Neural cell (in vitro differentiated cells): ENCODE results near the gene PTPRZ1. TPM values are rescaled to one million over a fixed set of nuclear protein-coding genes. Genes with fewer than 3 reads are reported as not detected.

Experiments used
- H2AFZ ChIP-seq: fragments of 200-600, 300-800 bp; sonication (generic), shearing (Covaris generic); 2 replicates; pipeline ENCODE4 v1.6.0; 2014; ENCODE audit warnings: low read depth, mild to moderate bottlenecking, antibody characterized with exemption, low read length, moderate library complexity
- H3F3A ChIP-seq: fragments of 200-600 bp; shearing (Covaris generic); 2 replicates; pipeline ENCODE4 v1.6.1; 2016; ENCODE audit warnings: mild to moderate bottlenecking, moderate library complexity, mixed read lengths, antibody characterized with exemption, low read length; ENCODE audit not compliant: insufficient read depth, poor library complexity, severe bottlenecking
- H3K27ac ChIP-seq: fragments of 200-600, 300-800 bp; sonication (generic), shearing (Covaris generic); 2 replicates; pipeline ENCODE4 v1.5.1; 2014; ENCODE audit warnings: mild to moderate bottlenecking, low read length, moderate library complexity
- H3K27me3 ChIP-seq: fragments of 300-800, 200-600 bp; sonication (generic), shearing (Covaris generic); 2 replicates; pipeline ENCODE4 v1.6.0; 2014; ENCODE audit warnings: mild to moderate bottlenecking, low read depth, low read length, moderate library complexity; ENCODE audit not compliant: insufficient read depth
- H3K36me3 ChIP-seq: fragments of 300-800, 200-600 bp; sonication (generic), shearing (Covaris generic); 2 replicates; pipeline ENCODE4 v1.5.1; 2014; ENCODE audit warnings: mild to moderate bottlenecking, antibody characterized with exemption, low read length, moderate library complexity; ENCODE audit not compliant: insufficient read depth
- H3K4me2 ChIP-seq: fragments of 300-800, 200-600 bp; sonication (generic), shearing (Covaris generic); 2 replicates; pipeline ENCODE4 v1.6.0; 2014; ENCODE audit warnings: mild to moderate bottlenecking, low read length
- H3K4me3 ChIP-seq: fragments of 300-800, 200-600 bp; sonication (generic), shearing (Covaris generic); 2 replicates; pipeline ENCODE4 v1.5.1; 2014; ENCODE audit warnings: mild to moderate bottlenecking, low read length, moderate library complexity
- H3K79me2 ChIP-seq: fragments of 200-600 bp; shearing (Covaris generic); replicated peaks from 2 replicates; pipeline ENCODE4 v1.6.0; 2014; ENCODE audit warnings: mild to moderate bottlenecking, low read length, moderate library complexity; ENCODE audit not compliant: insufficient read depth
- H3K9ac ChIP-seq: fragments of 300-800, 200-600 bp; sonication (generic), shearing (Covaris generic); 2 replicates; pipeline ENCODE4 v1.6.1; 2016; ENCODE audit warnings: mild to moderate bottlenecking, low read length, mixed read lengths
- H3K9me2 ChIP-seq: fragments of 200-600 bp; shearing (Covaris generic); 2 replicates; pipeline ENCODE4 v1.6.1; 2016; ENCODE audit warnings: mild to moderate bottlenecking, low read length, mixed read lengths; ENCODE audit not compliant: insufficient read depth
- H3K9me3 ChIP-seq: fragments of 200-600, 300-800 bp; sonication (generic), shearing (Covaris generic); 2 replicates; pipeline ENCODE4 v1.6.1; 2016; ENCODE audit warnings: mild to moderate bottlenecking, mixed run types, low read length, moderate library complexity, mixed read lengths
- H4K20me1 ChIP-seq: fragments of 200-600 bp; shearing (Covaris generic); 2 replicates; pipeline ENCODE4 v1.6.1; 2016; ENCODE audit warnings: mild to moderate bottlenecking, mixed run types; ENCODE audit not compliant: insufficient read depth
- EP300 ChIP-seq: fragments of 450-650 bp; conservative IDR thresholded peaks from 2 replicates; pipeline ENCODE4 v1.6.1; 2014; ENCODE audit warnings: antibody characterized with exemption, mild to moderate bottlenecking, moderate library complexity; ENCODE audit not compliant: poor library complexity, severe bottlenecking
- EZH2 ChIP-seq: fragments of 200-600, 300-800 bp; shearing (Covaris generic), sonication (generic); IDR thresholded peaks from 2 replicates; pipeline ENCODE4 v1.6.1; 2014; ENCODE audit warnings: antibody characterized with exemption, low read length, borderline replicate concordance, mild to moderate bottlenecking; ENCODE audit not compliant: insufficient read depth, poor library complexity, severe bottlenecking
- MXI1 ChIP-seq: fragments of 450-650 bp; conservative IDR thresholded peaks from 2 replicates; pipeline ENCODE4 v1.6.1; 2014; ENCODE audit warnings: antibody characterized with exemption, mild to moderate bottlenecking; ENCODE audit not compliant: poor library complexity, severe bottlenecking
- POLR2AphosphoS5 ChIP-seq: IDR thresholded peaks from 2 replicates; pipeline ENCODE4 v1.6.1; 2012
- RAD21 ChIP-seq: fragments of 450-650 bp; conservative IDR thresholded peaks from 2 replicates; pipeline ENCODE4 v1.6.1; 2014; ENCODE audit warnings: antibody characterized with exemption, mild to moderate bottlenecking, moderate library complexity
- SMC3 ChIP-seq: fragments of 450-650 bp; conservative IDR thresholded peaks from 2 replicates; pipeline ENCODE4 v1.6.1; 2014; ENCODE audit warnings: antibody characterized with exemption, mild to moderate bottlenecking, moderate library complexity; ENCODE audit not compliant: poor library complexity
- TAF1 ChIP-seq: IDR thresholded peaks from 2 replicates; pipeline ENCODE4 v1.6.1; 2012; ENCODE audit warnings: low read depth
- polyA plus RNA-seq: library from polyadenylated mRNA; depleted of rRNA; stranded (reverse); fragments of >200 nt; gene quantifications from 2 replicates; pipeline ENCODE4 v1.2.3, GENCODE V29; 2014
- TF ChIP-seq, protein P1 (sequence below): fragments of 450-650 bp; IDR thresholded peaks from 2 replicates; pipeline ENCODE4 v1.5.1; 2014; ENCODE audit warnings: antibody characterized with exemption, mild to moderate bottlenecking, moderate library complexity; ENCODE audit not compliant: poor library complexity, severe bottlenecking
- TF ChIP-seq, protein P2 (sequence below): IDR thresholded peaks from 2 replicates; pipeline ENCODE4 v1.6.1; 2012; ENCODE audit warnings: borderline replicate concordance

The PTPRZ1 gene
- polyA plus RNA-seq, 1 donor from 2014 or later = 11.8 TPM

- Histone ChIP-seq H3K4me2 (no peak overlapping the region), H4K20me1 (no peaks in the 10 kb centered on the region), H3K79me2 (no peaks in the 10 kb centered on the region), H3K4me3 (no peak overlapping the region), H3K27me3 (no peaks in the 10 kb centered on the region), H3K36me3 (no peaks in the 10 kb centered on the region), H3K9ac (no peak overlapping the region), H3K9me2 (no peaks in the 10 kb centered on the region), H3K27ac (no peak overlapping the region), H2AFZ (no peak overlapping the region), H3F3A (no peaks in the 10 kb centered on the region), H3K9me3 (no peaks in the 10 kb centered on the region)
- TF ChIP-seq EP300 (no peak), POLR2AphosphoS5 (no peak), MXI1 (no peak), SMC3 (peak; percentile 71), TAF1 (no peak), RAD21 (peak; percentile 60), EZH2 (no peak)
- TF ChIP-seq, protein P1, sequence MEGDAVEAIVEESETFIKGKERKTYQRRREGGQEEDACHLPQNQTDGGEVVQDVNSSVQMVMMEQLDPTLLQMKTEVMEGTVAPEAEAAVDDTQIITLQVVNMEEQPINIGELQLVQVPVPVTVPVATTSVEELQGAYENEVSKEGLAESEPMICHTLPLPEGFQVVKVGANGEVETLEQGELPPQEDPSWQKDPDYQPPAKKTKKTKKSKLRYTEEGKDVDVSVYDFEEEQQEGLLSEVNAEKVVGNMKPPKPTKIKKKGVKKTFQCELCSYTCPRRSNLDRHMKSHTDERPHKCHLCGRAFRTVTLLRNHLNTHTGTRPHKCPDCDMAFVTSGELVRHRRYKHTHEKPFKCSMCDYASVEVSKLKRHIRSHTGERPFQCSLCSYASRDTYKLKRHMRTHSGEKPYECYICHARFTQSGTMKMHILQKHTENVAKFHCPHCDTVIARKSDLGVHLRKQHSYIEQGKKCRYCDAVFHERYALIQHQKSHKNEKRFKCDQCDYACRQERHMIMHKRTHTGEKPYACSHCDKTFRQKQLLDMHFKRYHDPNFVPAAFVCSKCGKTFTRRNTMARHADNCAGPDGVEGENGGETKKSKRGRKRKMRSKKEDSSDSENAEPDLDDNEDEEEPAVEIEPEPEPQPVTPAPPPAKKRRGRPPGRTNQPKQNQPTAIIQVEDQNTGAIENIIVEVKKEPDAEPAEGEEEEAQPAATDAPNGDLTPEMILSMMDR = peak; percentile 73
- TF ChIP-seq, protein P2, sequence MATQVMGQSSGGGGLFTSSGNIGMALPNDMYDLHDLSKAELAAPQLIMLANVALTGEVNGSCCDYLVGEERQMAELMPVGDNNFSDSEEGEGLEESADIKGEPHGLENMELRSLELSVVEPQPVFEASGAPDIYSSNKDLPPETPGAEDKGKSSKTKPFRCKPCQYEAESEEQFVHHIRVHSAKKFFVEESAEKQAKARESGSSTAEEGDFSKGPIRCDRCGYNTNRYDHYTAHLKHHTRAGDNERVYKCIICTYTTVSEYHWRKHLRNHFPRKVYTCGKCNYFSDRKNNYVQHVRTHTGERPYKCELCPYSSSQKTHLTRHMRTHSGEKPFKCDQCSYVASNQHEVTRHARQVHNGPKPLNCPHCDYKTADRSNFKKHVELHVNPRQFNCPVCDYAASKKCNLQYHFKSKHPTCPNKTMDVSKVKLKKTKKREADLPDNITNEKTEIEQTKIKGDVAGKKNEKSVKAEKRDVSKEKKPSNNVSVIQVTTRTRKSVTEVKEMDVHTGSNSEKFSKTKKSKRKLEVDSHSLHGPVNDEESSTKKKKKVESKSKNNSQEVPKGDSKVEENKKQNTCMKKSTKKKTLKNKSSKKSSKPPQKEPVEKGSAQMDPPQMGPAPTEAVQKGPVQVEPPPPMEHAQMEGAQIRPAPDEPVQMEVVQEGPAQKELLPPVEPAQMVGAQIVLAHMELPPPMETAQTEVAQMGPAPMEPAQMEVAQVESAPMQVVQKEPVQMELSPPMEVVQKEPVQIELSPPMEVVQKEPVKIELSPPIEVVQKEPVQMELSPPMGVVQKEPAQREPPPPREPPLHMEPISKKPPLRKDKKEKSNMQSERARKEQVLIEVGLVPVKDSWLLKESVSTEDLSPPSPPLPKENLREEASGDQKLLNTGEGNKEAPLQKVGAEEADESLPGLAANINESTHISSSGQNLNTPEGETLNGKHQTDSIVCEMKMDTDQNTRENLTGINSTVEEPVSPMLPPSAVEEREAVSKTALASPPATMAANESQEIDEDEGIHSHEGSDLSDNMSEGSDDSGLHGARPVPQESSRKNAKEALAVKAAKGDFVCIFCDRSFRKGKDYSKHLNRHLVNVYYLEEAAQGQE = no peak
Observed at GRCh38 chr7:122092964-122093797, 220.2 kb downstream of the PTPRZ1 start.

DNA sequence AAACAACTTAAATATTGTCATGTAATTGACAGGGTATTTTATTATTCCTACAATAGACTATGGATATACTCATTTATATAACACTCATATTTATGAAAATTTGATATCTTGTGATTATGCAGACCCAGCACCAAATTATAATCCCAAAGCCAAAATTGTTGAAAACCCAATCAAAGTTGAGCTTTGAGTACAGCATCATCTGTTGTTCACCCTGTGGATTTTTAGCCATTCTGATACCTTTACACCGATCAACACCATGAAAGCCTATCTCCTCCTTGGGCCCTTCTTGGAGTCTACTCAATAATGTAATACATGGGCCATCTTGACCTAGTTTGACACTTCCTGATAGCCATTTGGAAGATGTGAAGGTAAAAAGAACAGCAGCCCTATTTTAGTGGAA lies 221.6 kb downstream of the PTPRZ1 start:
- Histone ChIP-seq H3K4me3 (no peak overlapping the region), H3K9me3 (no peaks in the 10 kb centered on the region), H3K9ac (no peak overlapping the region), H3K79me2 (no peaks in the 10 kb centered on the region), H3K27ac (no peak overlapping the region), H3K36me3 (no peaks in the 10 kb centered on the region), H3K27me3 (no peaks in the 10 kb centered on the region), H3K4me2 (no peak overlapping the region), H3F3A (no peaks in the 10 kb centered on the region), H3K9me2 (no peaks in the 10 kb centered on the region), H4K20me1 (no peaks in the 10 kb centered on the region), H2AFZ (no peak overlapping the region)
- TF ChIP-seq, protein P2 = no peak
- TF ChIP-seq EP300 (no peak), RAD21 (no peak), EZH2 (no peak), POLR2AphosphoS5 (no peak), MXI1 (no peak), TAF1 (no peak), SMC3 (no peak)
- TF ChIP-seq, protein P1 = no peak
